ACHN (cell line): Measurements from ENCODE around the gene UGT1A9.
"Not testable (repeated sequence)": the region's sequence is repeated elsewhere in the genome, so short reads cannot be mapped to it uniquely, and the experiment has no call there.

Experiments
- DNase-seq: peaks from one replicate; pipeline ENCODE4 v3.0.0-alpha.2; 2015
- in situ Hi-C: cut with HindIII; loops from 2 replicates; pipeline ENCODE4 v1.10.0; 2017; ENCODE audit warnings: low sequenced_read_pairs, low pct_ligation_motif_present, low pct_unique_long_range_greater_than_20kb

Gene UGT1A9

GRCh38 chr2:233746475-233747282 lies 75.0 kb downstream of the UGT1A9 start:
- in situ Hi-C loops: no loop called here
- DNase-seq: no peak

- no peak for DNase-seq
- in situ Hi-C loops: no loop called here
Measured at GRCh38 chr2:233747283-233747544, 75.5 kb downstream of the UGT1A9 start.

- DNase-seq, in situ Hi-C loops: not testable (repeated sequence)
Measured at GRCh38 chr2:233750689-233751088, 79.0 kb downstream of the UGT1A9 start.

GRCh38 chr2:233751212-233752009 lies 79.7 kb downstream of the UGT1A9 start:
- DNase-seq, in situ Hi-C loops: not testable (repeated sequence)

GRCh38 chr2:233754872-233755611 lies 83.3 kb downstream of the UGT1A9 start:
- in situ Hi-C loops: no loop called here
- DNase-seq: no peak

DNA sequence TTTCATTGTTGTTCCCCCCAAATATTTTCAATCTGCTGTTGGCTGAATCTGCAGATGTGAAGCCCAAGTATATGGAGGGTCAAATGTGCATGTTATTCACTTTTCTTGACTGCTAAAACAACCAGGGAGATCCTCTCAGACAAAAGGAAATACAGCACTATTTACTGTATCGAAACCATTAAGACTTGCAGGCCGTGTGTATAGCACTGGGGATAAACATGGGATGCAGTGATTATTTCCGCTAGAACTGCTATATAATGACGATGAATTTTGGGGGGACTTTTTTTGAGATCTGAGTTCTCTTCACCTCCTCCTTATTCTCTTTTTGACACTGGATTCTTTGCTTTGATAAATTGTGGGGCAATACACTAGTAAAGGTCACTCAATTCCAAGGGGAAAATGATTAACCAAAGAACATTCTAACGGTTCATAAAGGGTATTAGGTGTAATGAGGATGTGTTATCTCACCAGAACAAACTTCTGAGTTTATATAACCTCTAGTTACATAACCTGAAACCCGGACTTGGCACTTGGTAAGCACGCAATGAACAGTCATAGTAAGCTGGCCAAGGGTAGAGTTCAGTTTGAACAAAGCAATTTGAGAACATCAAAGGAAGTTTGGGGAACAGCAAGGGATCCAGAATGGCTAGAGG lies 84.9 kb downstream of the UGT1A9 start:
- DNase-seq: no peak
- in situ Hi-C loops: no loop called here

- in situ Hi-C loops: no loop called here
- DNase-seq: no peak
Measured at GRCh38 chr2:233758141-233758540, 86.4 kb downstream of the UGT1A9 start.

DNA sequence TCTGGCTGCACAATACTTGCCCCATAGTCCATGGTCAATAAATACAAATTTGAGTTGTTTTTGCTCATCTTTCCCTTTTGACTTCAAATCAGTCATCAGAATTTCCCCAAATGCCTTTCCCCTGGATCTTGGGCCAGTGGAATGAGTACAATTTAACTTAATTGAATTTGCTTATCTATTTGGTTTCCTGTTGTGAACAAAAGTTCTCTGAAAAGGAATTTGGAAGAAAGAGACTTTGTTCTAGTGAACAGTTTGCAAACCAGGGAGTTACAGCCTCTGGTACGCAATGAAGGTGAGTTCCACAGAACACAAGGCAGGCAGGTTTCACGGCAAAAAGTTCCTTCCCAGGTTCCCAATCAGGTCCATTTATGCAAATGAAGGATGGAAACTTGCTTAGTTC lies 87.2 kb downstream of the UGT1A9 start:
- no peak for DNase-seq
- in situ Hi-C loops: no loop called here

DNA sequence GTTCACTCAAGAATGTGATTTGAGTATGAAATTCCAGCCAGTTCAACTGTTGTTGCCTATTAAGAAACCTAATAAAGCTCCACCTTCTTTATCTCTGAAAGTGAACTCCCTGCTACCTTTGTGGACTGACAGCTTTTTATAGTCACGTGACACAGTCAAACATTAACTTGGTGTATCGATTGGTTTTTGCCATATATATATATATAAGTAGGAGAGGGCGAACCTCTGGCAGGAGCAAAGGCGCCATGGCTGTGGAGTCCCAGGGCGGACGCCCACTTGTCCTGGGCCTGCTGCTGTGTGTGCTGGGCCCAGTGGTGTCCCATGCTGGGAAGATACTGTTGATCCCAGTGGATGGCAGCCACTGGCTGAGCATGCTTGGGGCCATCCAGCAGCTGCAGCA lies 88.3 kb downstream of the UGT1A9 start, which contains the start of gene UGT1A1:
UGT1A1 (plus strand) TSS at position 228 of the 400 bp plus-strand sequence; CDS start at position 246, 18 bp downstream.
- in situ Hi-C loops: no loop called here
- DNase-seq: no peak

DNA sequence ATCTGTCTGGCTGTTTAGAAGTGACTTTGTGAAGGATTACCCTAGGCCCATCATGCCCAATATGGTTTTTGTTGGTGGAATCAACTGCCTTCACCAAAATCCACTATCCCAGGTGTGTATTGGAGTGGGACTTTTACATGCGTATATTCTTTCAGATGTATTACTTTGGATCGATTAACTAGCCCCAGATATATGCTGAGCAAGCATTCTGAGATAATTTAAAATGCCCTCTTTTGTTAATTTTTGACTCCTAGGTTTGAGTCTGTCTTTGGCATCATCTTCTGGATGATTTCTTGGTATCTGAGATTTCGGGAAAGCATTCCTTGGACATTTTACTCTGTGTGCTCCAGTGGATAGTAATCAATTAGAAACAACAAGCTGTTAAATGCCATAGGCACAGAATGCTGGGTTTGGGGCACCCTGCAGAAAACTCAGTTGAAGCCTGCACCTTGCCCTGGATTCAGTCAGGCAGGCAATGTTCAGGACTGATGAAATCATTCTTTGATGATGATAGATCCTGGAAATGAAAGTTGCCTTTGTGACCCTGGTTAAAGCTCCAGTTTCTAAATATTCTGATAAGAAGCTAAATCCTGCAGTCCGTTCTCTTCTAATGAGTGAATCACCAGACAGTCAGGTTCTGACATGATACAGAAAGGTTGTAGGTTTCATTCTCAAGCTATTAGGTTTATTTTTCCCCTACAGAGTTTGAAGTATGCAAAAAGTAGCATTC lies 89.5 kb downstream of the UGT1A9 start:
- in situ Hi-C loops: no loop called here
- DNase-seq: no peak

DNA sequence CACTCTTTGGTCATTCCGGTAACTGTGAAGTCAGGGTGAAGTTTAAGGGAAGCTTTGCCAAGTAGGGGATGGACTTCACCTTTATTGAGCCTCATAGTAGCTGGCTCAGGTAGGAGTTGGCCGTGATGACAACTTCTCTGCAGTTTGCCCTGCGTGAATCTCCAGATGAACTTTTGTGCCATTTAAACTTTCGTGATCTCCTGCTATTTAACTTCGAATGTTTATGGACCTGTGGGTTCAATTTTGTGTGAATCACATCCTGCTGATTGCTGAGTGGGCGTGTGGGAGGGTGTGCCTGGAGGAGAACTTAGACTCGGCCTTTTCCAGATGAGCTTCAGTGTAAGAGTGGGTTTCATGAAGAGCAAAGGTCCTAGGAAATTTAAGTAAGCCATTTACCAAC lies 92.6 kb downstream of the UGT1A9 start:
- no peak for DNase-seq
- in situ Hi-C loops: no loop called here

DNA sequence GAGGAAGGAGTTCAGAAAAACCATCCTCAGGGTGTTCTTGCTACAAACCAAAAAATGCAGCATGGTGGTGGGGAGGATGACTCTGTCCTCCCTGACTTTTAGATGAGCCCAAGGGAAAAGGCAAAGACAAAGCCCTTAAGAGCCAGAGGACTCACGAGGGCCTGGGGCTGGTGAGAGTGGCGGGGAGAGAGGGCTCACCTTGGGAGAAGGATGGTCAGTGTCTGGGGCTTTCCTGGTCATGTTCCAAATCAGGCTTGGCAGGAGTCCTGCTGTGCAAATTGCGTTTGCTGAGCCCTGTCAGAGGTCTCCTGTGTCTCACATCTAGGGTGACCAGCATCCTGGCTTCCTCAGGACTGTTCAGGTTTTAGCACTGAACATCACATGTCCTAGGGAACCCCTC lies 93.1 kb downstream of the UGT1A9 start:
- no peak for DNase-seq
- in situ Hi-C loops: no loop called here

DNA sequence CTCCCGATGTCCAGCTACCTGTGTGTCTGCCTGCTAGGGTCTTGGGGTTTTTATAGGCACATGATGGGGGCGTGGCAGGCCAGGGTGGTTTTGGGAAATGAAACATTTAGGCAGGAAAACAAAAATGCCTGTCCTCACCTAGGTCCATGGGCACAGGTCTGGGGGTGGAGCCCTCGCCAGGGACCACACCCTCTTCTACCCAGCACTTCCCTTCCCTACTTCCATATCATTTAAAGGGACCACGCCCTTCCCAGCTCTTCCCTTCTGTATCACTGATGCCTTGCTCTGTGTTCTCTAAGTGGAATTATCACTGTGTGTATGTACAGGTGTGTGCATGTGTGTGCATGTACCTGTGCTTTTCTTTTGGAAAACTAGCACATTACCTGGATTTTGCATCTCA lies 94.7 kb downstream of the UGT1A9 start:
- in situ Hi-C loops: no loop called here

DNA sequence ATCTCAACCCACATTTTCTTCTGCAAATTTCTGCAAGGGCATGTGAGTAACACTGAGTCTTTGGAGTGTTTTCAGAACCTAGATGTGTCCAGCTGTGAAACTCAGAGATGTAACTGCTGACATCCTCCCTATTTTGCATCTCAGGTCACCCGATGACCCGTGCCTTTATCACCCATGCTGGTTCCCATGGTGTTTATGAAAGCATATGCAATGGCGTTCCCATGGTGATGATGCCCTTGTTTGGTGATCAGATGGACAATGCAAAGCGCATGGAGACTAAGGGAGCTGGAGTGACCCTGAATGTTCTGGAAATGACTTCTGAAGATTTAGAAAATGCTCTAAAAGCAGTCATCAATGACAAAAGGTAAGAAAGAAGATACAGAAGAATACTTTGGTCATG lies 96.4 kb downstream of the UGT1A9 start:
- in situ Hi-C loops: no loop called here
- DNase-seq: no peak

More for the DNA sequence above, 94.7 kb downstream of the UGT1A9 start:
- no peak for DNase-seq

DNA sequence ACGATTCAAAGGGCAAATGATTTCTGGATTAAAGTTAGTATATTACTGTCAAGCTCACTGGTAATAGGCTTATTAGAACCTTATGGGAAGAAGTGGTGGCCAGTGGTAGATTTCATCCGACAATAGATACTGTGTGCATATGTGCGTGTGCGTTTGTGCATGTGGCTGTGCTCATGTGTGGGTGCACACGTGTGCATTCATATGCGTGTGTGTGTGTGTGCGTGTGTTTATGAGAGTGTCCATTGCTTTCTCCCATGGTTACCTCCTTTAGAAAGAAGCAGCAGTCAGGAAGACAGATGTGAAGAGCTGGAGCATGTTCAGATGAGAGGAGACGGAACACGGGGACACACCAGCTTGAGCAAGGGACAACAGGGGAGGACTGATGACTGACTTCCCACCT lies 97.6 kb downstream of the UGT1A9 start:
- DNase-seq: no peak
- in situ Hi-C loops: no loop called here

- no peak for DNase-seq
Measured at GRCh38 chr2:233772153-233772552, 100.5 kb downstream of the UGT1A9 start.

GRCh38 chr2:233772583-233772982 lies 100.9 kb downstream of the UGT1A9 start:
- in situ Hi-C loops: no loop called here
- DNase-seq: no peak

More at GRCh38 chr2:233772153-233772552, 100.5 kb downstream of the UGT1A9 start:
- in situ Hi-C loops: no loop called here

- DNase-seq: no peak
- in situ Hi-C loops: no loop called here
Measured at GRCh38 chr2:233773854-233774253, 102.2 kb downstream of the UGT1A9 start.
